Stimulated activated naive CD4-positive, alpha-beta T cell treated with Interleukin-2 at 50 U/mL for 16 hours (primary cell): Measurements from ENCODE around the gene DAB2IP.

ENCODE experiments used
- DNase-seq: peaks from one replicate; lab custom pipeline; 2025; lab: John Stamatoyannopoulos, UW

Gene DAB2IP

DNA sequence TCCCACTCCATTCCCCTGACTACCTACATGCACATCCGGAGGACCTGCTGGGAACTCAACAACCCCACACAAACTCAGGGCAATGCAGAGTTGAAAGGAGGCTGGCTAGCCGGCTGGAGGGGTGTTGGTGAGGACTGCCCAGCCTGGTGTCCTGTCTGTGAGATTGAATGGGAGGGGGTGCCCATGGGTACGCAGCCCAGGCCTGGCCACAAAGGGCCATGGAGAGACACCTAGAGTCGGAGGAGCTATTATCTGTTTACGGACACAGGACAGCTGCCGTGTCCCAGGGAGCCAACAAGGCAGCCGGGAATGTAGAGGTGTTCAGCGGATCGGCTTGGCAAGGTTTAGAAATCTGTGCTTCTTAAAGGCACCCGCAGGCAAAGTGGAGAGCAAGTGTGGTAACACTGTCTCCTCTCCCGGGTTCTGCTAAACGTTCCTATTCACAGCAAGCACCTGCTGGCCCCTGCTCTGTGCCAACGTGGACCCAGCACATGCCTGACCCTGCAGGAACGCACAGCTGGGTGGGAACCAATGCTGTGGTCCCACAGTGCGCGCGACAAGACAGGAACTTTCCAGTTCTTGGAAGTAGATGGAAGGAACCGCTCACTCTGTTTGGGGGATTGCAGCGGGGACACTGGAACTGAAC, 166.7 kb downstream of the DAB2IP start:
- no peak for DNase-seq

DNA sequence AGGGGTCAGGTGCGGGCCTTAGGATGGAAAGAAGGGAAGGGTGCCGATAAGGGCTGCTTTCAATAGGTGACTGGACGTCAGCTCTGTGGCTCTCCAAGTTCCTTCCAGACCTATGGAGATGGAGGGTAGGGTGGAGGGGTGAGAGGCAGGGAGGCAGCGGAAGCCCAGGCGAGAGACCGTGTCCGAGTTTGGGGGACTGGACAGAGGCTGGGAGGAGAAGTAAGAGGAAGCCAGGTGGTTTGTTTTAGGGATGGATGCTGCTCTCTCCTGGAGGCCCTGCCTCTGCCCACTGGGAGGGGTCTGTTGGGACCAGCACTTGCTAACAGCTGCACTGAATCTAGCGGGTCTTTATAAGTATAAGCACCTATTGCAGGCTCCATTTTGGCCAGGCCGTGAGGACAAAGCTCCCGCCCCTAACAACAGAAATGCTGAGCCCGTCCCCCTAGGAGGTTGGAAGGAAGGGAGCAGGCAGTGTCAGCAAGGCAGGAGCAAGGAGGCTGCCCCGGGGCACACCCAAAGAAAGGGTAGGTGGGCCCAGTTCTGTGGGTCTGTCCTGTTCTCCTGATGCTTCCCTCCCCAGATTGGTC, 167.5 kb downstream of the DAB2IP start:
- no peak for DNase-seq

DNA sequence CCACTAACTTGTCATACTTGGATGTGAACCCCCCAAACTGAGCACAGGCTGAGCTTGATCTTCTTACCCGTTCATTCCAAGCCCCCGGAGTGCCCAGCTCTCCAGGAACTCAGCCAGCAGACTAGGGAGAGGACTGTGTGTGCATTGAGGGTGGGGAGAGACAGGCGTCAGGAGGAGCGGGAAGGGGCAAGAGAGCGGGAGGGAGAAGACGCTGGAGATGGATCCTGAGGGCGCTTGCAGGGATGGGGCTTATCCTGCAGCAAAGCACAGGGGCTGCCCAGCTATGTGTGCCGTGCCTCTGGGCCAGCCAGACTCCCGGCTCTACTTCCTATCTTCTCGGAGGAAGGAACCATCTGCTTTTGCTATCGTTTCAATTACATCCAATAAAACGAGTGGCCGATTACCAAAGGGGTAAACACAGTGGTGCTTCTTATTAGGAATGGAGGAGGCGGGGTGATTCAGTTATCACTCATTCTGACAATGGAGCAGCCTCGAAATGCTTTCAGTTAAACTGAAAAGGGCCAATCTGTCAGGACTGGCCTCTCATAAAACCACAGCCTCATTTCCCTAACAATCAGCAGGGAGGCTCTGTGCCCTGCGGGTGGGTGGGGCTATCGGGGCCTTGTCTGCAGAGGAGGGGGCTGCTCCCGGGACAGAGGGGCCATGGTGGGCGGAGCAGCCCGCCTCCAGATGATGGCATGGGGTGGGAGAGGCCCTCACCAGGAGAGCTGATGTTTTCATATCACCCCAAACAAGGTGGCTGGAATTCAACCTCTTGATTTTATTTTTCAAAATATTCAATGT, 168.2 kb downstream of the DAB2IP start:
- DNase-seq: no peak

DNA sequence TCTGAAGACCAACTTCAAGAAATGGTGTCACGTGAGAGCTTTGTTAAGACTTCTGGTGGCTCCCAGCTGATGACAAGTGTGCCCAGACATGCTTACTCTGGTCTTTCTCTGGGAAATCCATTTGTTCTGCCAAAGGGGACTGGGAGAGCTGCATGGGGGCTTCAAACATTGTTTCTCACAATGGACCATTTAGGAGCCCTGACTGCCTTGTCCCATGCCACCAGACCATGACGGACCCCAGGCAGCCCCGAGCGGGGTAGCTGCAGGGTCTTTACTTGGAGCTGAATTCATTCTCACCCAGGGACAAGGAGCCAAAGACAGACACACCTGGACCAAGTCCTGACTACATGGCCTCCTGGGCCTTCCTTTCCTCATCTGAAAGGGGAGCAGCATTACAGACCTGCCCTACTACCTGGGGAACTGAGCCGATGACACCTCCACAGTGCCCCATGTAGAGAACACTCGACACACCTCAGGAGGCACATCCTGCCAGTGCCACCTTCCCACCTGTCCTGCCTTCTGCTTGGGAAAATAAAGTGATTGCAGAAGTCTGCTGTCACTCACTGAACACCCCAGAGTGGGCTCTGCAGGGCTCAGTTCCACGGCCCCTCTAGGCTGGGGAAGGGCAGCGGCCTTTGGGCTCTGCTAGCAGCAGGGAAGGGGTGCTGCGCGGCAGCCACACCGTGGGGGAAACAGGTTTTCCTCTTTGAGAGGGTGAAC, 169.0 kb downstream of the DAB2IP start:
- DNase-seq: no peak

DNA sequence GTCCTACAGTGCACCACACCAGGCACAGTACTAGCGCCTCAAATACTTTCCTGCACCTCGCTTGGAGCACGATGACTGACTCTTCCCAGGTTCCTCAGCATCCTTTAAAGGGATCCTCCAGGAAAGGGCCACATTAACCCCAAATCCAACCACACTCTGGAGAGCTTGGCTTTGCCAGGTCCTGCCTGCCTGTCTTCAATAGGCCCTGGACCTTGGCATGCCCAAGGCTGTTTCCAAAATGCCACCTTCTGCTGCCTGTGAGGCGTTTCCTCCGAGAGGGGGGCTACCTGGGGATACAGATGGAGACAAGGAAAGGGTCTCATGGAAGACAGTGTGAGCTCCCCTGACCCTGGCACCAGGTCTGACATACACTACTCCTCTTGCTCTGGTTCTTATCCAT, 169.9 kb downstream of the DAB2IP start:
- no peak for DNase-seq

DNA sequence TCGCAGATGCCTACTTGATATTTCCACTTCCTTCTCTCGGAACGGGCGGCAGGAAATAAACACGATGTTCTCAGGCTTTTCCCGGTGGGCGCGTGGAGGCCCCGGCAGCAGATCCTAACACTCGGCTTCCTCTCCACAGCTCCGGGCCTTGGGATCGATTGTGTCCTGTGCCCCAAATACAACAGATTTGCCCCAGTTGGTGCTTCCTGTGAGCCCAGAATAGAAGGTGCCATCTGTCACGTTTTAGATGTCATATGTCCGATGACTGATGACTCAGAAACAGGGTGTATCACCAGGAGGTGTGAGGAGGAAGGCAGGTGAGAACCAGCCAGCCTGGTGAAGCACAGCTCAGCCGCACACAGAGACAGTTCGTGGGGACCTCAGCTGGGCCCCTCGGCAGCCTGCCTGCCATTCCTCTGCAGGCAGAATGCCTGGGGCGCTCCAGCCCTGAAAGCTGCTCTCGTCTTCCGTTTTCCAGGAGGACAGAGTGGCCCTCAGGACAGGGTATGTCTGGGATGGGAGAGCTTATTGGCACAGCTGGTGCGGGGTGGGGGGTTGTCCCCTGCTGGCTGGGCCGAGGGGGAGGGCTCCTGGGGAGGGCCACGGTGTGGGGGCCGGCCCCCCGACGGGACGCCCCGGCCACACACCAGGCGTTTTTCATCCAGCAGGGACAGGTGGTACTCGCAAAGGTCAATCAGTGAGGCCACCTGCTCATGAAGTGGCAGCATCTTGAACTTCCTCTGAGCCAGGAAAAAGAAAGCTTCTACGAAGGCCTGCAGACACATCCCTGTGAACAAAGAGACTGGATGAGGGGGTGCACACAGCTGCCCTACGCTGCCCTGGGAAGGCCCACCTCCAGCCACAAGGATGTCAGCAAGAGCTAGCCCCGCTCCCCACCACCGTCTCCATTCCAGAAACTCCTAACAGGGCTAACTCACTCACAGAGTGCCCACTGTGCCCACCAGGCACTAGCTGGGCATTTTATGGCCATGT, 171.0 kb downstream of the DAB2IP start:
- no peak for DNase-seq

DNA sequence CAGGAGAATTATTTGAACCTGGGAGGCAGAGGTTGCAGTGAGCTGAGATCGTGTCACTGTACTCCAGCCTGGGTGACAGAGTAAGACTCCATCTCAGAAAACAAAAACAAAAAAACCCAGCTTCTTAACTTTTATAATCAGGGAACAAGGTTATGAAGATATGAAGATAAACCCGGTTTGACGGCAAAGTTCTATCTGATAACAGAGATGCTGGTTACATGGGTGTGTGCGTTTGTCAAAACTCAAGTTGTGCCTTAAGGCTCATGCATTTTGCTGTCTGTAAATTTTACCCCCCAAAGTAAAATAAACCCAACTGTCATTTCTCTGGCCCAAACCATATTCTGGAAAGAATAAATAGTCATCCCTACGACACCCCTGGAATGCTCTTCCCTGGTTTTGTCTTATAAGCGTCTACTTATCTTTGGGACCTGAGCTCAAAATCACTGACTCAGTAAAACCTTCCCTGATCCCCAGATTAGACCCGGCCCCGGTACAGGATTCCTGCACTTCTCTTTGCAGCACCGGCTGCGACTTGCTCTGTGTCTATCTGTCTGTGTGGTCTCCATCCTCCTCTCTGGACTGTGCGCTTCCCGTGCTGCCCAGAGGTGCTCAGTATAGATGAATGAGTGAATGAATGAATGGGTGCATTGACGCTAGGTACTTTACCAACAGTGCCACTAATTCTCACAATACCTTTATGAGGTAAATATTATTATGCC, 172.2 kb downstream of the DAB2IP start:
- DNase-seq: no peak

DNA sequence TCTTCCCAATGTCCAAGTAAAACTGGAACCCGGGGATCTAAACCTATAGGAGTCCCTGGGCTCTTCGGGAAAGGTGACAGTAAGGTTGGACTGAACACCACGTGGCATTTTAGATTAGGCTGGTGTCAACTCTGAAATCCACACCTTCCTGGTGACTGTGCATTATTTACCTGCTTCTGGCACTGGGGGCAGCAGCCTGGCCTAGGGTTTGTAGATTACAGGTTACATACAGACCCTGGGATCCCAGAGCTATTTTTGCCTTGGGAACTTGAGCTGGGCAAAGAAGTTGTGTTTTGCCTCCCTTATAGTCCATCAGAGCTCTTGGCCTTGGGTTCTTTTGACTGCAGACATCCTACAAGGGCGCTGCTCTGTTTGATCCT, 173.2 kb downstream of the DAB2IP start:
- no peak for DNase-seq

DNA sequence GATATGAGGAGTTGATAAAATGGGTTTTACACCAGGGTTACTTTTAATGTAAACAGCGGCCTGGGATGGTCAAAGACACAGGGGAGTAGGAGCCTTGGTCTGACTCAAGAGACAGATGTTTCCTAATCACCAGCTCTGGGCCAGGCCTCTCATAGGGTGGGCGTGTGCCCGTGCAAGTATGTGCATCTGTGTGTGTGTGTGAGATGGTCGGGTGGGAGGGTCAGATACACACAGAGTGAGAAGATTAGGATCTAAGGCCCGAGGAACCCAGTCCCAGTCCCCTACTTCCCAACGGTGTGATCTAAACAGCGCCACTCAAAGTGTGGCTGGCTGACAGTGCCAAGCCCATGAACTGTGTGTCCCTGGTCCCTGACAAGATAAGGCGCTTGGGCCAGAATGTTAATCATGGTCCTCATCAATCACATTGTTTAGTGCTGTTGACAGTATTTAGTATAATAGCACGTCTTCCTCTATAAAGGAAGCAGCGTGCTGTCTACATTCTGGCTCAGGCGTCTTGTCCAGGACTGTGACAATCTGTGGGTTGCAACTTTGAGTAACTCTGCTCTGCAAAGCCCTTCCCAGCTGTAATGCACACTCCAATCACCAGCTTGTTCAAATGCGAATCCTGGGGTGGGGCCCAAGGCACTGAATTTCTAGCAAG, 173.7 kb downstream of the DAB2IP start:
- no peak for DNase-seq

DNA sequence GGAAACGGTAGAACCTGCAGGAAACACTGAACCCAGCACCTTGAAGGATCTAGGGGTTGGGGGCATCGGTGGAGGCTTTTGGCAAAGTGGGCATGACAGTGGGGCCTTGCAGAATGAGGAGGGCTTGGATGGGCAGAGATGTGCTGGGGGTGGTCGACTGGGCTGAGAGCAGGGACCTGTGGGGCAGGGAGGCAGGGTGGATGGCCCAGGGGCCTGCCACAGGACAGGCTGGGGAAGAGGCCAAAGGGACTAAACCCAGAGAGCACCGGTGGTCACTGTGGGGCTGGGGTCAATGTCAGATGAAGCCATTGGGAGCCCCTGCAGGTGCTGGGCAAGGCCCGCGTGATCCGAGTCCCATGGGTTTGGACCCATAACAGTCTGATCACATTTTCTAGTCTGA, 175.3 kb downstream of the DAB2IP start:
- DNase-seq: no peak

DNA sequence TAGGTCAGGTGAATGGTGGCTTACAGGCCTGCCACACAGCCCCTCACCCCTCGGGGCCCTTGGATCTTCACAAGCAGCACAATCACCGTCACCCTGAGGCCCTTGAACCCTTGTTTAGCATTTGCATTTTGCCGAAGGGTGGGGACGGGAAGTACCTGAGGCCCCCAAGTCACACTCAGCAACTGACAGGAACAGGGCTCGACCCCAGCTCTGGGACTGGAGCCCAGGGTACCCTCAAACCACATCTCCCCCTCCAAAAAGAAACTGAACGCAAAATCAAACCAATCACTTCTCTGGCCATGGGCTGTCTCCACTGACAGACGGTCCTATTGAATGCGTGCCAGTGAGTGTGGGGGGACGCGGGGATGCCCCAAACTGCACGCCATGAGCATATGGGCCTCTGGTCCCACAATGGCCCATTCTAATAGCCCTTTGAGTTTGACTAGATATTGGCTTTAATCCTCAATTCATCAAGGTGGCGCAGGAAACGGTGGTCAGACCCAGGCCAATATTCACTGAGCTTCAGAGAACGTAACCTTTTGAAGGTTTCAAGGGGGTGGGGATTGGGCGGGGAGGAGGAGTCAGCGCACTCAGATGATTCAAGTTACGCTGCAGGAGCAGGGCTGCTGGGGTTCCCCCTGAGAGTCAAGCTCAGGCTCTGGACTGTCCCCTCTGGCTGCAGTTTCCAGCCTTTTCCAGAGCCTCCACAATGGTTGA, 176.0 kb downstream of the DAB2IP start:
- DNase-seq: no peak

DNA sequence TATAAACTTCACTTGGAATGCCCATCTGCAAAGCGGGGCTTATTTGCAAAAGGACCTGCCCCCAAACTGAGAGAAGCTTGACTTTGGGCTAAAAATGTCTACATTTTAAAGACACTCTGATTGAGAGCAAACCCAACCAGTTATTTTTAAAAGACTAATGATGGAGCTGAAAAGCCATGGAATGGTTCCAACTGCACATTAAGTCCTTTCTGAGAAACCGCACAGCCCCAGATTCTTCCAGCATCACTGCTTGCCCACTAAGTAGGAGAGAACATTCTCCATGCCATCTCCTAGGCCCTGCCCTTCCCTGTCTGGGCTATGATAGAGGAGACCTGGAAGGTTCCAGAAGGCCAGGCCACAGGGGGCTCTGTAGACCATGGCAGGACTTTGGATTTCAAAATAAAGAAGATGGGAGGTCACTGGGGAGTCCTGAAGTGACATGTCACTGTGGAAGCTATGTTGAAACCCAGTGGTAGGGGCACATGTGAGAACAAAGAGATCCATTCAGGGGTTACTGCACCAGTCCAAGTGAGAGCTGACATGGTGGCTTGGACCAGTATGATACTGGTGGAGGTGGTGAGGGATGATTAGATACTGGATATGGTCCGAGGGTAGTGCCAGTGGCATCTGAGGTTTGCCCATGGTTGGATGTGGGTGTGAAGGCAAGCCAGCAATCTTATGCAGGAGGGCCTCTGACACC, 179.2 kb downstream of the DAB2IP start:
- DNase-seq: no peak

DNA sequence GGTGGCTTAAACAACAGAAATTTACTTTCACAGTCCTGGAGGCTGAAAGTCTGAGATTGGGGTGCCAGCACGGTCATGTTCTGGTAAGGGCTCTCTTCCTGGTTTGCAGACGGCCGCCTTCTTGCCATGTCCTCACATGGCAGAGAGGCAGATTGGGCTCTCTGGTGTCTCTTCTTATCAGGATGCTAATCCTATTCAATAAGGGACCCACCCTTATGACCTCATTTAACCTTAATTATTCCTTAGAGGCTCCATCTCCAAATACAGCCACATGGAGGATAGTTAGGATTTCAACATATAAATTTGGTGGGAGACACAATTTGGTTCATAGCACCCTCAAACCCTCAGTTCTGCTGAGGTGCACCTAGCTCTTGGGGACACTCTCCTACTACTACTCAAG, 180.4 kb downstream of the DAB2IP start:
- DNase-seq: no peak

DNA sequence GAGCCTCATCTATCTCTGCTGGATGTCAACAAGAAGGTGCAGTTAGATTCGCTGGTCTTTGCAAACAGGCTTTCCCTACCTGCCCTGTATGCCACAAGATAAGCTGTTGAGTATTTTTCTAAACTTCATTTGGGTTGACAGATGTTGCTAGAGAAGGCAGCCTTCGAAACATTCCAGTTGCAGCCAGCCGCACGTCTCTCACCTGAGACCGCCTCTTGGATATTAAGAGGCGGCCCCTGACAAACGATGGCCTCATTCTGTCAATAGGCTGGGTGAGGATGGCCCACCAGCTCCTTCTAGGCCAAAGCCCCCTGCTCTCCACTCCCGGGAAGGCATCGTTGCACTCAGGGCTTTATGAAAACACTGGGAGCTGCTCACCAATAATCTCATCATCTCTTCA, 181.6 kb downstream of the DAB2IP start:
- DNase-seq: no peak
